ENCODE data around the gene TLE3. TPM values are rescaled to one million over a fixed set of nuclear protein-coding genes. Genes with fewer than 3 reads are reported as not detected.

TLE3 gene
- total RNA-seq, 4 donors from 2014 or later, result 130 to 176 (median 140) TPM

DNA sequence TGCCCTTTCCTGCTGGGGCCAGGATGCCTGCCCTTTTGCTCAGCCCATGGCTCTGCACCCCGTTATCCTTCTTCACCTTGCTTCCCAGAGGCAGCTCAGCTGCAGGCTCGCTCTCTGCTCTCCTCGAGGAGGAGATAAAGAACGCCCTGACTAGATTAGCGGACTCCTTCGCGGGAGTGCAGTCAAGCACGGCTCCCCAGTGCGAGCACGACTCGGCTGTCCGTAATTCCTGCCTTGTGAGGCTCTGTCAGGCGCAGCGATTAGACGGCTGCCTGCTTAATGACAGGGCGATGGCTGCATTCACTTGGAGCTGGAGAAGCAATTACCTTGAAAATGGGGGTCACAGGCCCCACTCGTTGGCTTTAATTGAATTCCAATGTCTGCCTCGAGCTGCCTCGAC is 25.9 kb downstream of the TLE3 start:
- peaks cover 0 to 8% (median 0%) of the 10 kb centered on the region in 4 donors for H3K4me1 ChIP-seq
- no peaks in the 10 kb centered on the region for H3K27me3 ChIP-seq
- peaks cover 0 to 95% (median 0%) of the 10 kb centered on the region in 3 donors for H3K36me3 ChIP-seq
- no peaks in the 10 kb centered on the region for H3K9me3 ChIP-seq
- H3K4me3 ChIP-seq, result no peak overlapping the region
- peak in 2 of 3 donors; percentile 54 to 68 for DNase-seq
- no peak for TF ChIP-seq POLR2A (IDR thresholded peaks at IDR 0.05)
- TF ChIP-seq, protein P1, sequence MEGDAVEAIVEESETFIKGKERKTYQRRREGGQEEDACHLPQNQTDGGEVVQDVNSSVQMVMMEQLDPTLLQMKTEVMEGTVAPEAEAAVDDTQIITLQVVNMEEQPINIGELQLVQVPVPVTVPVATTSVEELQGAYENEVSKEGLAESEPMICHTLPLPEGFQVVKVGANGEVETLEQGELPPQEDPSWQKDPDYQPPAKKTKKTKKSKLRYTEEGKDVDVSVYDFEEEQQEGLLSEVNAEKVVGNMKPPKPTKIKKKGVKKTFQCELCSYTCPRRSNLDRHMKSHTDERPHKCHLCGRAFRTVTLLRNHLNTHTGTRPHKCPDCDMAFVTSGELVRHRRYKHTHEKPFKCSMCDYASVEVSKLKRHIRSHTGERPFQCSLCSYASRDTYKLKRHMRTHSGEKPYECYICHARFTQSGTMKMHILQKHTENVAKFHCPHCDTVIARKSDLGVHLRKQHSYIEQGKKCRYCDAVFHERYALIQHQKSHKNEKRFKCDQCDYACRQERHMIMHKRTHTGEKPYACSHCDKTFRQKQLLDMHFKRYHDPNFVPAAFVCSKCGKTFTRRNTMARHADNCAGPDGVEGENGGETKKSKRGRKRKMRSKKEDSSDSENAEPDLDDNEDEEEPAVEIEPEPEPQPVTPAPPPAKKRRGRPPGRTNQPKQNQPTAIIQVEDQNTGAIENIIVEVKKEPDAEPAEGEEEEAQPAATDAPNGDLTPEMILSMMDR (IDR thresholded peaks at IDR 0.05), result no peak
- H3K27ac ChIP-seq, result peak overlapping the region in 1 of 4 donors; percentile 51

DNA sequence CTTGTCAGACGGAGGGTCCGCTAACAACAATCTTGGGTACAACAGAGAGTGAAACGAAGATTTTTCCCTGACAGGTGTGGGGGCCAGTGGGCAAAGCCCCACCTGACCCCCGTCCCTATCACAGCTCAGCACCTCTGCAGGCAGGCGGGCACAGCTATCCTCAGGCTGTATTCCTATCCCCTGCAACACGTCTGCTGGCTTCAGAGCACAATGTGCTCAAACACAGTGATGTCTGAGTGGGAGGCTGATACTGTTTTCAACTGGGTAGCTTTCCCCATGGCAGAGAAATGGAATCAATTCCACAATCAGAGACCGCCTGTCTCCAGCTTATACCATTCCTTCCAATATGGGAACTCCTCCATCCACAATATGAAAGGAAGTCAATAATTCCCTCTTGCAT is 28.0 kb downstream of the TLE3 start:
- DNase-seq, result no peak
- TF ChIP-seq, protein P1 (IDR thresholded peaks at IDR 0.05), result no peak
- no peak for TF ChIP-seq POLR2A (IDR thresholded peaks at IDR 0.05)
- peaks cover 0 to 24% (median 4%) of the 10 kb centered on the region in 4 donors for H3K4me1 ChIP-seq
- no peak overlapping the region for H3K27ac ChIP-seq
- no peaks in the 10 kb centered on the region for H3K9me3 ChIP-seq
- no peak overlapping the region for H3K4me3 ChIP-seq
- peaks cover 0 to 94% (median 0%) of the 10 kb centered on the region in 3 donors for H3K36me3 ChIP-seq
- H3K27me3 ChIP-seq, result no peaks in the 10 kb centered on the region

DNA sequence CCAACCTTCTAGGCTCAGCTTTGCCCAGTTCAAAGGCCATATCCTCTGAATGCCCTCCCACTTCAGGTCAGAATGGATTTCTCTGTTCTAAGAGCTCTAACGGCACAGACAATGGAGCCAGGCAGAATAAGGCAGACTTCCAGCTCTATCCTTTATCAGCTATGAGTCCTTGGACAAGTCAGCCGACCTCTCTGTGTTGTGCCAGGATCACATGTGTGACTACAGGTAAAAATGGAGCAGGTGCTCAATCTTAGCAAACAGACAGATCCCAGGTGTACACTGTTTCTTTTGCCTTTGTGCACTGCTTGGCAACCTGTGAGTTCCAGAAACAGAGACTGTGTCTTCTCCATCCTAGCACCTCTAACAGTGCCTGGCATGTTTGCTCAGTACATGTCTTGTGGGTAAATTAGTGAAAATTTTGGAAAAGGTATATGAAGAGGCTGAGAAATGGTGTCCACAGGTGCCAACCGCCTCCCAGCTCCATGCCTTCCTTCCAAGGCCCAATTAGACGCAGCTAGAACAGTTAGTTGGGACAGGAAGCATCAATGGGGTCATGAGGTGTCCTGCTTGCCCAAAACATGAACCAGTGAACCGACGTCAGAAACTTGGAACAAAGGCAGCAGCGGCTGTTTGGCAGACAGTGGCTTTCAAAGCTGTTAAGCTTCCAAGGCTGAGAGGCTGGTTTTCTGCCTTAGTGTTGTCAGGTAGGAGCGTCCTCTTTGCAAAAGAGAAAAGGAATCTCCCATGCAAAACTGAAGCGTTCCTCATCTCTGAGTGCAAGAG is 28.7 kb downstream of the TLE3 start:
- Histone ChIP-seq H3K4me1 (peaks cover 0 to 31% (median 4%) of the 10 kb centered on the region in 4 donors), H3K27ac (no peak overlapping the region), H3K27me3 (no peaks in the 10 kb centered on the region), H3K36me3 (peaks cover 0 to 92% (median 0%) of the 10 kb centered on the region in 3 donors), H3K9me3 (no peaks in the 10 kb centered on the region), H3K4me3 (no peak overlapping the region)
- TF ChIP-seq, protein P1 (IDR thresholded peaks at IDR 0.05), result no peak
- no peak for TF ChIP-seq POLR2A (IDR thresholded peaks at IDR 0.05)
- DNase-seq, result no peak

DNA sequence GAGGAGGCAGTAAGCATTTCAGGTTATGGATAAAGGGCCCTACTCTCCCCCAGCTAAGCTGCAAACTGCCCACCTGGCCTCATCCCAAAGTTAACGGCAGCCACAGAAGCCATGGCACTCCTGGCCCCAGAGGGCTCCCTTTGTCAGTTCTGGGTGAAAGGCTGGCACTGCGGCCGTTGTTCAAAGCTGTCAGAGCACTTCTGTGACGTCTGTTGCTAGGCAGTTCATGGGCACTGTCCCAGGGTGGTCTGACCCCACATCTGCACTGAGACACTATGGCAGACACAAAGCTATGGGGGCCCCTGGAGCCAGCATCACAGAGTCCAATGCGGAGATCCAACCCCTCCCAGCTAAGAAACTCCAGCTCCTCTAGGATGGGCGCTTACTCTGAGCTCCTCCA is 30.0 kb downstream of the TLE3 start:
- Histone ChIP-seq H3K27ac (no peak overlapping the region), H3K9me3 (no peaks in the 10 kb centered on the region), H3K4me1 (peaks cover 0 to 44% (median 7%) of the 10 kb centered on the region in 4 donors), H3K27me3 (no peaks in the 10 kb centered on the region), H3K4me3 (no peak overlapping the region), H3K36me3 (peaks cover 0 to 82% (median 0%) of the 10 kb centered on the region in 3 donors)
- no peak for TF ChIP-seq POLR2A (IDR thresholded peaks at IDR 0.05)
- TF ChIP-seq, protein P1 (IDR thresholded peaks at IDR 0.05), result no peak
- no peak for DNase-seq

DNA sequence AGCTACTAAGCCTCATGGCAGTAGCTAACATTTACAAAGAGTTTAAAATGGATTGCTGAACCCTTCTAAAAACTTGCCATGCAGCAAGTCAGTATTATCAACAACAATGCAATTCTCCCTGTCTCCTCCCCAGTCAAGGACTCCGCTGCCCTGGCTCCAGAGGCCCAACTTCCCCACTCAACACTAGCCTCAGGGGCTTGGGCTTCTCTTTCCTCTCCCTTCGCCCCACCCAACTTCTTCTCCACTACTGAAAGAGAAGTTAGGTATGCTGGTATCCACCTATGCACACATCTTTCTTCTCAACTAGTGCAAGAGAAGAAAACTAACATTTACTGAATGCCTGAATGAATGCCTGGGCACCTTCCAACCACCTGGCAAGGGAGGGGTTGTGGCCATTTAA is 30.7 kb downstream of the TLE3 start:
- no peak overlapping the region for H3K4me3 ChIP-seq
- no peak overlapping the region for H3K27ac ChIP-seq
- TF ChIP-seq, protein P1 (IDR thresholded peaks at IDR 0.05), result no peak
- TF ChIP-seq POLR2A (IDR thresholded peaks at IDR 0.05), result no peak
- peaks cover 0 to 49% (median 9%) of the 10 kb centered on the region in 4 donors for H3K4me1 ChIP-seq
- DNase-seq, result no peak
- H3K9me3 ChIP-seq, result no peaks in the 10 kb centered on the region
- no peaks in the 10 kb centered on the region for H3K27me3 ChIP-seq
- H3K36me3 ChIP-seq, result peaks cover 0 to 75% (median 0%) of the 10 kb centered on the region in 3 donors

Measured in Peyer's patch (tissue), 4 donors.